ENCODE data around the gene LPCAT1.

Gene LPCAT1

DNA sequence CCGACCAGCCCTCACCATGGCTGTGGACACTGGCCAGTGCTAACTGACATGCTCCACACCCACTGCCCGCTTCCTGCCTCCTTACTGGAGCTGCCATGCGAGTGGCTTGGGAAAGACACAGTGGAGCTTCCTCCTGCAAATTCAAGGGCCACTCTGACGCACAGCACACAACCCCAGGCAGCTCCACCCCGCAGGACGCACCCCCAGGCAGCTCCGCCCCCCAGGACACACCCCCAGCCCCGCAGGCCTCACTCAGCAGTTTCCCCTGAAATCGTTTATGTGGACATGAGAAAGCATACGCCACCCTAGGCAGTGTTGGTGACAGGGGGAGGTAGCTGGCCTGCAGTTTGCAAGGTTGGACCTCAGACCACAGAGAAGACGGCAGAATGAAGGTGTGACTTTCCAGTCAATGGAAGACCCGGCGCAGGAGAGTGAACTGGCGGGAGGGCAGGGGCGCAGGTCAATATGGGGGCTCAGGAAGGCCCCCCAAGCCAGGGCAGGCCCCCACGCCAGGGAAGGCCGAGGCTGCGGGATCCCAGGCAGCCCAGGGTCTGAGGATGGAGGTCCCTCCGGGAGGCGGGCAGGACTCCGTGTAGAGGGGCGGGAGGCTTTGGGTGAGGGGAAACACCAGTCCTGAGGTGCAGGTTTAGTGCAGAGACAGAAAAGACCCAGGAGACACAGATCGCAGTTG lies 21.6 kb downstream of the LPCAT1 start:
- Histone ChIP-seq H3K27me3 (ENCODE audit: control insufficient read depth, insufficient read depth, low read length) (no peaks in the 10 kb centered on the region), H3K4me2 (ENCODE audit: low read length) (no peak overlapping the region), H3K4me1 (ENCODE audit: control insufficient read depth, insufficient read depth, low read length) (no peaks in the 10 kb centered on the region), H3K4me3 (ENCODE audit: low read length) (no peak overlapping the region), H3K9me3 (replicated peaks; ENCODE audit: low read length) (no peaks in the 10 kb centered on the region), H3K9ac (ENCODE audit: low read depth, low read length) (no peak overlapping the region), H3K36me3 (ENCODE audit: insufficient read depth, low read length) (peaks cover 20% of the 10 kb centered on the region)

DNA sequence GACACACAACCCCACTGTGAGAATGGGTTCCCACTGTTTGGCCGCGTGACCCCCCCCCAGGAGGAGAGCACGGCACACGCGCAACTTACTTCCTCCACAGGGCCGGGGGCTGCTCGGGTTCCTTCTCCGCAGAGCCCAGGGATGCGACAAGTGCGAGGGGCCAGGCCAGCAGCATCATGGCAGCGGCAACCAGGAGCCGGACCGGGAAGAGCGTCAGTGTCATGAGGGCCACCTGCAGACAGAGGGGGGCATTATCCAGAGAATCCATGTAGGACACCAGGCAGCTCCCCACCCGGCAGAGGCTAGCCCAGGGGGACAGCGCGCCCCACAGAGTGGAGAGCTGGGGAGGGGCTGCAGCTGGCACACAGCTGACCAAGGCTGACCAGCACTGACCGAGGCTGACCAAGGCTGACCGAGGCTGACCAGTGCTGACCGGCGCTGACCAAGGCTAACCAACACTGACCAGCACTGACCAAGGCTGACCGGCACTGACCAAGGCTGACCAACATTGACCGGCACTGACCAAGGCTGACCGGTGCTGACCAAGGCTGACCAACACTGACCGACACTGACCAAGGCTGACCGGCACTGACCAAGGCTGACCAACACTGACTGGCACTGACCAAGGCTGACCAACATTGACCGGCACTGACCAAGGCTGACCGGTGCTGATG lies 22.3 kb downstream of the LPCAT1 start:
- Histone ChIP-seq H3K9ac (ENCODE audit: low read depth, low read length) (no peak overlapping the region), H3K4me2 (ENCODE audit: low read length) (no peak overlapping the region), H3K36me3 (ENCODE audit: insufficient read depth, low read length) (peaks cover 17% of the 10 kb centered on the region), H3K9me3 (replicated peaks; ENCODE audit: low read length) (no peaks in the 10 kb centered on the region), H3K4me1 (ENCODE audit: control insufficient read depth, insufficient read depth, low read length) (no peaks in the 10 kb centered on the region), H3K4me3 (ENCODE audit: low read length) (no peak overlapping the region), H3K27me3 (ENCODE audit: control insufficient read depth, insufficient read depth, low read length) (no peaks in the 10 kb centered on the region)

DNA sequence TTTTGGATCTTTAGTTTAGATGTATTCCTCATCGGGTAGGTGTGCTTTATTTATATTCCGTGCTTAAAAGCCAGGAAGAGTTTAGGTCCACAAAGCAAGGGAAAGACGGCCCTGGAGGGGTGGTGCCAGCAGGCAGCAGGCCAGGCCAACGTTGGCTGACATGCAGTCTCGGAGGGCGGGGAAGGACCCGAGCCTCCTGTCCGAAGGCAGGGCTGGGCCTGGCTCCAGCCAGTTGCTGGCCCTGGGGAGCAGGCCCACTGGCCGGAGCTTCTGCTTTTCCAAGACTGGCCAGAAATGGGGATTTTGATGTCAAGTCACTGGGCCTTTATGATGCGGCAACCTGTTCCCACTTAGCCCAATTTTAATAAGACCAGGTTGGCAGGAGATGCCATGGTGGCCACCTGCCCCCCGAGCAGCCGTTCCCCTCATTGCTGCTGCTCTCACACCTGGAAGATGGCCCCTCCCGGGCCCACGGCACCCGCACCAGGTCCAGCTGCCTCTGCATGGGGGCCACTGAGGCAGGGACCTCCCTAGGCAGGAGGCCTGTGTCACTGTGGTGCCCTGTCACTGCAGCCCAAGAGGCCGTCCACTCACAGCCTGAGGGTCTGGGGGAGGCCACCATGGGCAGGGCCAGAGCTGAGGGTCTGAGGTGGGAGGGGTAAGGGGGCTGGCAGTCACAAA lies 23.2 kb downstream of the LPCAT1 start:
- no peaks in the 10 kb centered on the region for H3K27me3 ChIP-seq (ENCODE audit: control insufficient read depth, insufficient read depth, low read length)
- H3K9ac ChIP-seq (ENCODE audit: low read depth, low read length): no peak overlapping the region
- H3K9me3 ChIP-seq (replicated peaks; ENCODE audit: low read length): no peaks in the 10 kb centered on the region
- no peak overlapping the region for H3K4me2 ChIP-seq (ENCODE audit: low read length)
- H3K36me3 ChIP-seq (ENCODE audit: insufficient read depth, low read length): peaks cover 17% of the 10 kb centered on the region
- H3K4me3 ChIP-seq (ENCODE audit: low read length): no peak overlapping the region
- H3K4me1 ChIP-seq (ENCODE audit: control insufficient read depth, insufficient read depth, low read length): no peaks in the 10 kb centered on the region

DNA sequence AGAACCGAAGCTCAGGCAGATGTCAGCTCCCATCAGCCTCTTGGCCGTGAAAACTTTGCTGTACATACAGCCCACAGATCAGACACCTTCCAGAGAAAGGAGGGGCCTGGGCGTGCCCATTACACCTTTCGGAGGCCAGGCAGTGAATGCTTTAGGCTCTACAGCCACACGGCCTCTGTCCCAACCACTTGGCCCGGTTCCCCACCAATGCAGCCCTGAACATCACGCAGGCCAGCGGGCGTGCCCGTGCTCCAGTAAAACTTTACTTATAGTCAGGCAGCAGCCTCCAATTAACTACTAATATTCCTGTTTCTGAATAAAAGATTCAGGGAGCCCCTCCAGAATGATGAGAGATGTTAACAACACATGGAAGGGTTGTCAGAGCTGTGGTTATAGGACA lies 23.9 kb downstream of the LPCAT1 start:
- H3K4me2 ChIP-seq (ENCODE audit: low read length): no peak overlapping the region
- no peak overlapping the region for H3K4me3 ChIP-seq (ENCODE audit: low read length)
- no peaks in the 10 kb centered on the region for H3K4me1 ChIP-seq (ENCODE audit: control insufficient read depth, insufficient read depth, low read length)
- H3K9me3 ChIP-seq (replicated peaks; ENCODE audit: low read length): no peaks in the 10 kb centered on the region
- H3K9ac ChIP-seq (ENCODE audit: low read depth, low read length): no peak overlapping the region
- peaks cover 19% of the 10 kb centered on the region for H3K36me3 ChIP-seq (ENCODE audit: insufficient read depth, low read length)
- no peaks in the 10 kb centered on the region for H3K27me3 ChIP-seq (ENCODE audit: control insufficient read depth, insufficient read depth, low read length)

DNA sequence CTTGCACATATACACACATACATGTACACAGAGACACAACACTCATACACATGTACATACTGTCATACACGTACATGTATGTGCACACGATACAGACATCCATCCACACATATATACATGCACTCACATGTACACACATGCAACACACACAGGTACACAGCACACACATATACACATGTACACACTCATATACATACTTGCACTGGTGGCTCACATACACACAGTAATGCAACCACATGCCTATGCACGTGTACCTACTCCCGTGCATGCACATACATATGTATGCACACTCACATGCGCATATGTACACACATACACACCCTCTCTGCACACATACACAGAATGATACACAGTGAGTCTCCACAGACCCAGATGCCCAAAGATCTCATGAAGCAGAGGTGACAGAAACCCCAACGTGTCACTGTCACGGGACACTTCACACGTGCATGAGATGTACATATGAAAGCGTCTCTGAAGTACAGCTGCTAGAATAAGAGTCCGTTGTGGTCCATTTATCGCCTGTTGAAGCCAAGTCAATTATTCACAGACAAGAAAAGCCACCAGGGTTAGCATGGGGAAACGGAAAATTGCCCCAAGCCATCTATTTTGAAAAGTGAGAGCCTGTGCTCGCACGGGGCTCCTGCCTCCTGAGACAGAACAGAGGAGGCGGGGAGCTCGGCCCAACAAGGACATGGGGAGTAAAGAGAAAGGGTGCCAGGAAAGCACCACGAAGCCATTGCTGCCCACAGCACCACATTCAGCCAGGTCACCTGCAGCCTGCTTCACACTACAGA lies 24.9 kb downstream of the LPCAT1 start:
- Histone ChIP-seq H3K9me3 (replicated peaks; ENCODE audit: low read length) (no peaks in the 10 kb centered on the region), H3K9ac (ENCODE audit: low read depth, low read length) (no peak overlapping the region), H3K4me1 (ENCODE audit: control insufficient read depth, insufficient read depth, low read length) (no peaks in the 10 kb centered on the region), H3K36me3 (ENCODE audit: insufficient read depth, low read length) (peaks cover 29% of the 10 kb centered on the region), H3K4me3 (ENCODE audit: low read length) (no peak overlapping the region), H3K4me2 (ENCODE audit: low read length) (no peak overlapping the region), H3K27me3 (ENCODE audit: control insufficient read depth, insufficient read depth, low read length) (no peaks in the 10 kb centered on the region)

DNA sequence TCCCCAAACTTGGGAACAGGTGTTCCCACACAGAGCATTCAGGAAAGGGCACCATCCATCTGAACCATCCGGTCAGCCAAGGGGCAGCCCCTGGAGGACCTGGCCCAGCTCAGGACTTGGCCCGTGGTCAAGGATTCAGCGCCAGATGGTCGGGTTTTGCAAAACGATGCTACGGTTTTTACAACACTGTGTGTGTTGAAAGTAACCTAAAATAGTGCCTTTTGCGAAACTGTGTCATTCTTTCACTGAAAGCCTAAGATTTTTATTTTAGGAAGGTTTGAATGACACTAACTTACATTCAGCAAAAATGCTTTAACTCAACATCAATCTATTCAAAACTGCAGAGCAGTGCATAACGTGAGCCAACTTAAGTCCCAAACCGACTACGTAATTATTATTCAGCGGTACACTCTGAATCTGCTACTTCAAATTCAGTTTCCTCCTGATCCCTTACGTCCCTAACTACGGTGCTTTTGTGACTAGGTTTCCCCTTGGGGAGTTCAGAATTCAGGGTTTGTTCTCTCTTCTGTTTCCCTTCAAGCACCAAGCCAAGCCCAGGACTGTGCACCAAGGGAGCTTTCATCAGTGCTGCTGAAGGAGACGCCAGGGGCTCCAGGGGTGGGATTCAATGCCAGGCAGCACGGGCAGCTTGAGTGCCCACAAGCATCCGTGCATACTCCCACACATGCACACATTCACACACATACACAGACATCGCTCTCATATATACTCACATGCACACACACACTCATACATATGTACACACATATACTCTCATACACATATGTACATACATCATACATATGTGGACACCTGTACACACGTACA lies 25.8 kb downstream of the LPCAT1 start:
- H3K9me3 ChIP-seq (replicated peaks; ENCODE audit: low read length): no peaks in the 10 kb centered on the region
- H3K4me2 ChIP-seq (ENCODE audit: low read length): no peak overlapping the region
- H3K9ac ChIP-seq (ENCODE audit: low read depth, low read length): no peak overlapping the region
- no peak overlapping the region for H3K4me3 ChIP-seq (ENCODE audit: low read length)
- H3K36me3 ChIP-seq (ENCODE audit: insufficient read depth, low read length): peaks cover 37% of the 10 kb centered on the region
- no peaks in the 10 kb centered on the region for H3K4me1 ChIP-seq (ENCODE audit: control insufficient read depth, insufficient read depth, low read length)
- H3K27me3 ChIP-seq (ENCODE audit: control insufficient read depth, insufficient read depth, low read length): no peaks in the 10 kb centered on the region

DNA sequence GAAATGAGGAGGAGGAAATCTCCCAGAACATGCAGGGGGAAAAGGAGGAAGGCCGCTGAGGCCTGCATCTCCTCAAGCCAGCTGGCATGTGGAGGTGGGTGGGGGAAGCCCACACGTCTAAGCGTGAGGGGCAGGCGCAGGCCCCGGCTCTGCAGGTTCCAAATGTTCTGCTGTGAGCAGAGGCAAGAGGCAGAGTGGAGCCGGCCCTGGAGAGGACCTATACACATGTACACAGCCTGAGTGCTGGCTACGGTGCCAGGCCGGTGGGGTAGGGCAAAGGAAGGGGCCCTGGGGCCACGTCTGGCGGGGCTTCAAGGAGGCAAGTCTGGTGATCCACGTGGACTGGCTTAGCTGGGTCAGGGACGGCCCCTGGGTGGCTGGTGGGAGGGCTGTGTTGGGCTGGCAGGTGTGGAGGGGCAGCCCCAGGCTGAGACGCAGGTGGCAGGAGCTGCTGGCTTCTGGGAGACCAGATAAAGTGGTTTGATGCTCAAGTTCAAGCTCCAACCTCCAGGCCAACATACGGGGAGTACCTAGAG lies 26.4 kb downstream of the LPCAT1 start:
- H3K4me2 ChIP-seq (ENCODE audit: low read length): no peak overlapping the region
- H3K9me3 ChIP-seq (replicated peaks; ENCODE audit: low read length): no peaks in the 10 kb centered on the region
- H3K36me3 ChIP-seq (ENCODE audit: insufficient read depth, low read length): peaks cover 43% of the 10 kb centered on the region
- no peak overlapping the region for H3K4me3 ChIP-seq (ENCODE audit: low read length)
- no peaks in the 10 kb centered on the region for H3K27me3 ChIP-seq (ENCODE audit: control insufficient read depth, insufficient read depth, low read length)
- no peaks in the 10 kb centered on the region for H3K4me1 ChIP-seq (ENCODE audit: control insufficient read depth, insufficient read depth, low read length)
- H3K9ac ChIP-seq (ENCODE audit: low read depth, low read length): no peak overlapping the region

DNA sequence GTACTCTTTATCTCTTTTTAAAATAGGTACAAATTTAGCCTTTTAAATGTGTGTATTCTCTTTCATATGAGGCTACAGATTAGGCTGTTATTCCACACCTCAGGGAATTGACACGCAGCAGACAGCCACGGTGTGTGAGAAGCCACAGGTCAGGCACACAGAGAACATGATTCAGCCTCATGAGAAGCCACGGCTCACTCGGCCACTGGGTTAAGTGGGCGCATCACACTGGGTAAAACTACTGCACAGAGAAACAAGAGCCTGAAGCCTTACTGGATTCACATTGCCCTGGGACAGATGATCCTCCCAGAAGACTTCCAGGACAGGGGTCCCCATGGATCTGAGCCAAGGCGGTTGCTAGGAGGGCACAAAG lies 28.2 kb downstream of the LPCAT1 start:
- no peak overlapping the region for H3K4me2 ChIP-seq (ENCODE audit: low read length)
- no peaks in the 10 kb centered on the region for H3K4me1 ChIP-seq (ENCODE audit: control insufficient read depth, insufficient read depth, low read length)
- H3K27me3 ChIP-seq (ENCODE audit: control insufficient read depth, insufficient read depth, low read length): no peaks in the 10 kb centered on the region
- H3K9ac ChIP-seq (ENCODE audit: low read depth, low read length): no peak overlapping the region
- H3K9me3 ChIP-seq (replicated peaks; ENCODE audit: low read length): no peaks in the 10 kb centered on the region
- peaks cover 54% of the 10 kb centered on the region for H3K36me3 ChIP-seq (ENCODE audit: insufficient read depth, low read length)
- H3K4me3 ChIP-seq (ENCODE audit: low read length): no peak overlapping the region

DNA sequence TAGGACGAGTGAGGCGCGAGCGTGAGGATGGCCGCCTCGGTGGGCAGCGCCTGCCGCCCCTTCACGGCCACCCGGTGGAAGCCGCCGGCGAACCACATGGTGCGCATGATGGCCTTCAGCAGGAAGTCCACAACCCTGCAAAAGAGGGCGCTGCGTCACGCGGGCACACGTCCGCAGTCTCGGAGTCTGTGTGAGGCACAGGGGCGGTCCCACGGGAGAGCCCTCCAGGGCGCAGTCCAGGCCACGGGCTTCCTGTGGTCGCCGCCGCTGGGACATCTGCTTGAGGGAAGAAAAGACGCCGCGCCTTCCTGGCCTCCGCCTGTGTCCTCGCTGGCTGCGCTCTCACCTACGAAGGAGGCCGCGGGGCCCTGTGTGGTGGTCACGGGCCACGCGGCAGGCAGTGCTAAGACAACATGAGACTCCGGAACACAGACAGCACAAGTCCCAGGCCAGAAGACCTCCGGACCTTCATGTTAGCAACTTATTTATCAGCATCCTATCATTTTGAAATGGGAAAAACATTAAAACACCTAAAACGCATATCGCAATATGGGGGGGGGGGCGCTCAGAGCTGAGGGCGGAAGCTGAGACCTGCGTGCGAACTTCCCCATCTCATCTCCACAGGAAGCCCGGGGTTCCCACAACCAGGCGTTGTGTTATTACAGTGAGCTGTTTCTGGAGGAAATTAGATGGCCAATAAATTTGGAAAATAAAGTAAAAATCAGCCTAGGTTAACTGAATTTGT lies 28.8 kb downstream of the LPCAT1 start:
- Histone ChIP-seq H3K4me1 (ENCODE audit: control insufficient read depth, insufficient read depth, low read length) (peaks cover under 1% of the 10 kb centered on the region), H3K4me3 (ENCODE audit: low read length) (no peak overlapping the region), H3K9ac (ENCODE audit: low read depth, low read length) (no peak overlapping the region), H3K9me3 (replicated peaks; ENCODE audit: low read length) (no peaks in the 10 kb centered on the region), H3K4me2 (ENCODE audit: low read length) (no peak overlapping the region), H3K36me3 (ENCODE audit: insufficient read depth, low read length) (peaks cover 54% of the 10 kb centered on the region), H3K27me3 (ENCODE audit: control insufficient read depth, insufficient read depth, low read length) (no peaks in the 10 kb centered on the region)

DNA sequence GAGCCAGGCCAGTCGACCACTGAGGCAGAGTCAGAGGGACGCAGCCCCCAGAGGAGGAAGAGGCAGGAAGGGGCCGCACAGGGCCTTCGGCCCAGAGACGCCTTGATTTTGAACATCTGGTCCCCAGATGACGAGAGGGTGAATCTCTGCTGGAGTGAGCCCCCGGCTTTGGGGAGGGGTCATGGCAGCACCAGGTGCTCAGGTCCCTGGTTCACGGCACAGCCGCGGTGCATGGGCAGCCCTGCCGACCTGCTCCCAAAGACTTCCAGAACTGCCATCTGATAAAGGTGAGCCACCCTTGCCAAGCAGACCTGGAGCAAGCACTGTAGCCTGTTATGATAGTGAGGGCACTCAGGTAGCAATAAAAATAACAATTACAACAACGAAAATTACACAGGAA lies 29.8 kb downstream of the LPCAT1 start:
- H3K4me1 ChIP-seq (ENCODE audit: control insufficient read depth, insufficient read depth, low read length): peaks cover 9% of the 10 kb centered on the region
- no peaks in the 10 kb centered on the region for H3K27me3 ChIP-seq (ENCODE audit: control insufficient read depth, insufficient read depth, low read length)
- no peak overlapping the region for H3K9ac ChIP-seq (ENCODE audit: low read depth, low read length)
- H3K36me3 ChIP-seq (ENCODE audit: insufficient read depth, low read length): peaks cover 57% of the 10 kb centered on the region
- H3K4me3 ChIP-seq (ENCODE audit: low read length): no peak overlapping the region
- no peak overlapping the region for H3K4me2 ChIP-seq (ENCODE audit: low read length)
- H3K9me3 ChIP-seq (replicated peaks; ENCODE audit: low read length): no peaks in the 10 kb centered on the region
